ENCODE measurements around the gene PDCD6IP.

The PDCD6IP gene

DNA sequence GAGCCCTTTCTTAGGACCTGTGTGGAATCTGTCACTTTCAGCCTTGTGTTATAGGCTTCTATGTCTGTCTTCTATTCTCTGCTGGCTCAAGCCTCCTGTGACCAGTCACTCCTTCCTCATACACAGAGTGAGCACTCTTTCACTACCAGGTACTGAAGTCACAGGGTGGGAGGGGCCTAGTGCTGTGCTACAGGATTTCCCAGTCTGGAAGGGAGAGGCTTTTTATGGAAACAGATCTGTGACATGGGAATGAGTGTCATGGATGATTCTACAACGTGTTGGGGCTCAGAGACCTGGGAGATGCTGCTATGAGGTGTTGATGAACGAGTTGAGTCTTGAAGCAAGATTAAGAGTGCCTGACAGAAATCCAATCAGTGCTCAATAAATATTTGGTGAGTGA lies 100.5 kb downstream of the PDCD6IP start:
- no peak for DNase-seq

- DNase-seq, result no peak
Measured at GRCh38 chr3:33900440-33900808, 102.0 kb downstream of the PDCD6IP start.

DNA sequence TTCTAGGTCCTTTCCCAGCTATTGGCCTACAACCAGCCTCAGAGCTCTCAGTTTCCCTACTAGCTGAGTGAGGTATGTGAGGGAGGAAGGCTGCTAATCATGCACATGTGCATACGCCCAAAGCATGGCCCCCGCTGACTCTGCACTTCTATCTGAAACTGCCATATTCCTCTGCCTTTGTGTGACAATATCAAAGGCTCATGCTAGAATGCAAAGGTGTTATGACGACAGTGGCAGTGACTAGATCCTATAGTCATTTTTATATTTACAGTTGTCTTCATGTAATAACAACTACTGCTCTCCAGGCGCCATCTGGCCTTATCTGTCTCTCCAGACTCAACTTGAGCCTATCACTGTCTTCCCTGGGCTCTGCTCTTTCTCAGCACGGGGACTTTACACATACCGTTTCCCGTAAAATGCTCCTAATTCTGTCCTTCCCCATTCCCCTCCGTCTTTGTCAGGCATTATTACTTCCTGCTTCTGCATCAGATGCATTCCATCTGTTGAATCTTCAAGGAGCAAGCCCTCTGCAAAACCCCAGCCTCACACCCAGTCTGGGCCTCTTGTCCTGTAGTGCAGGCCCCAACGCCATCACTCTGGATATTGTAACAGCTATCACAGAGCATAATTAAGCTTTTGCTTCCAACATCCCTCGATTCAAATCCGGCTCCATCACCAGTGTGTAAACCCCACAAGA lies 102.5 kb downstream of the PDCD6IP start:
- DNase-seq, result no peak

DNA sequence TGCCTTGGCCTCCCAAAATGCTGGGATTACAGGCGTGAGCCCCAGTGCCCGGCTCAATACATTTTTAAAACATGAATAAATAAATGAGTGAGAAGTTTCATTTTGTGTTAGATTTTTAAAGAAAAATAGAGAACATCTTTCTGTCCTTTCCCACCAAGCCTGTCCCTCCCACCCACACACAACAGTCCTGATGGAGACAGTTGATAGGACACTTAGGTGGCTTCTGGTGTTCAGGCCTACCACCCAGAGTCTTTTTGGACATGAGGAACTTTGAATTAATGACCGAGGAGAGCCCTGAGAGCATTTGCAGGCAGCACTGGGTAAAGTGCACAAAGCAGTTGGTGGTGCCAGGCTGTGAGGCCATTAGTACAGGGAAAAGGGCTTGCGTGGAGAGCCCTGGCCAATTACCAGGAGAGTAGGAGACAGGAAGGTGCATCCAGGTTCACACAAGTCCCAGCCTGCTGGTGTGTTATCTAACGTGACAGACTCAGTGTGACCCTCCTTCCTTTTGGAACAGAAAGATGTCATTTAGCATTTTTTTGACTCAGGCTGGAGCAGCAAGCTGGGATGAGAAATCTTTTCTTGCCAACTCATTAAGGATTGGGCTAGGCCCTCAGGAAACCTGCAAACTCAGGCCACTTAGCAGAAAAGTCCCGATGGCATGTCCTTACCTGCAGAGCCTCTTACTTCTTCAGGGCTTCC lies 103.6 kb downstream of the PDCD6IP start:
- DNase-seq, result no peak

- no peak for DNase-seq
Measured at GRCh38 chr3:33904730-33905129, 106.3 kb downstream of the PDCD6IP start.

GRCh38 chr3:33908250-33908851 lies 109.9 kb downstream of the PDCD6IP start:
- no peak for DNase-seq

GRCh38 chr3:33909547-33909946 lies 111.1 kb downstream of the PDCD6IP start:
- no peak for DNase-seq

- no peak for DNase-seq
Measured at GRCh38 chr3:33910031-33910430, 111.6 kb downstream of the PDCD6IP start.

DNA sequence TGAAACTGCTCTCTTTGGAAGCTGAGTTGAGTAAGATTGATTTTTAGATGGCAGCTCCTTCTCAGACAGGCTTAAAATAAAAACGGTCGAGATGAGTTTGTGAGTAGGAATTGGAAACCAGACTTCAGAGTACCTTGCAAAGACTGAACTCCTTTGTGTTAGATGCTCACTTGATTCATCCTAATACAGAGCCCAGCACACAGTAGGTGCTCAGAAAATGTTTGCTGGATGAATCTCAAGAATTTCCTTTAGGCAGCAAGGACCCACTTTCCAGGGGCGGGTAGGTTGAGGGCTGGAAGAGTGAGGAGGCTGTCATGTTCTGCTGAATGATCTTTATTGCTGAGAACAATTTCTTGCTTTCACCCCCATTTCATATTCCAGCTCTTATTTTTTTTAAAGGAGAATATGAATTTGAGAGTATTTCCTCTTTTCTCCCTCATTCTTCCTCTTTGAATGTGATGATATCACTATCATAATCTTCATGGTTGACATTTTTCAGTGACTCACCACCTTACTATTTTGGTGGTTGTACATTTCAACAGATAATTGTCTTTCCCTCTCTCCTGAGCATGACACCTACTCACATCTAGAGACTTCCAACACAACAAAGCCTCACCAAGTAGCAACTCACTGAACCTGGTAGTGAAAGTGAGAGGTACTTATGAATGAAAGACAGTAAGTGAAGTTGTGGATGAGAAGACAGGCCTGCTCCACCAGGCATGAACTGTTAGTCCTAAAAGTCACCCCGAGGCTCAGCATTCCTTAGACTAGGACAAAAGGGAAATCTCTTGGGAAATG lies 113.3 kb downstream of the PDCD6IP start:
- no peak for DNase-seq

- no peak for DNase-seq
Measured at GRCh38 chr3:33914212-33914611, 115.8 kb downstream of the PDCD6IP start.

- DNase-seq, result no peak
Measured at GRCh38 chr3:33914731-33915379, 116.4 kb downstream of the PDCD6IP start.

DNA sequence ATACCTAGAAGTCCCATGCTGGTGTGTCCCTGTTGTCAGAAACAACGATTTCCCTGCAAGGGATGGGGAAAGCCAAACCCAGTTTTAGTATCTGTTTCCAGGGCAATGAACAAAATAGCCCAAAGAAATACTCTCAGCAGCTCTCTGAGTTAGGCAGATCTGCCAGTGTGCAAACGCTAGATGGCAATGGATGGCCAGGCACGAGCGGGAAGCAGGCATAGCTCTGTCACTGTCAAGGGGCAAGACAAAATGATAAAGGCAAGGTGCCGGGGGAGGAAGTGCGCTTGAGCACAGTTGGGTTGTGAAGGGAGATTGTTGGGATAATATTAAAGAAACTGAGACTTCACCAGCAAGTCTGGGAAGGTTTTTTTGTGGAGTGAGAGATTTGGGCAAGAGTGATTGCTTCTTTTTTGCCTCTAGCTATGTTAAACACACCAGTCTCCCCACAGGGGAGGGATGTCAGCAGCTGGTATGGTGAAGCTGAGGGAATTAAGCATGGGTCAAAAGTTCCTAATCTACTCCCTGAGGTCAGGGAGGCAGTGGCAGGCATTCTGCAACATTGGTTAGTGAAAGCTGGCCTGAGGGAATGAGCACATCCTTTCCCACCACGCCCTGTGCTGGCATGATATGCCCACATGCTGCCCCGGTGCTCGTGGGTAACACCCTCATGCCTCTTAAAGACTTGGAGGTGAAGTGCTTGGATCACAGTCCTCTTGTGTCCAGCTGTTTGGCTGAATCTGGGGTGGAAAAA lies 117.5 kb downstream of the PDCD6IP start:
- peak in 1 of 5 experiments; percentile 32 for DNase-seq

DNA sequence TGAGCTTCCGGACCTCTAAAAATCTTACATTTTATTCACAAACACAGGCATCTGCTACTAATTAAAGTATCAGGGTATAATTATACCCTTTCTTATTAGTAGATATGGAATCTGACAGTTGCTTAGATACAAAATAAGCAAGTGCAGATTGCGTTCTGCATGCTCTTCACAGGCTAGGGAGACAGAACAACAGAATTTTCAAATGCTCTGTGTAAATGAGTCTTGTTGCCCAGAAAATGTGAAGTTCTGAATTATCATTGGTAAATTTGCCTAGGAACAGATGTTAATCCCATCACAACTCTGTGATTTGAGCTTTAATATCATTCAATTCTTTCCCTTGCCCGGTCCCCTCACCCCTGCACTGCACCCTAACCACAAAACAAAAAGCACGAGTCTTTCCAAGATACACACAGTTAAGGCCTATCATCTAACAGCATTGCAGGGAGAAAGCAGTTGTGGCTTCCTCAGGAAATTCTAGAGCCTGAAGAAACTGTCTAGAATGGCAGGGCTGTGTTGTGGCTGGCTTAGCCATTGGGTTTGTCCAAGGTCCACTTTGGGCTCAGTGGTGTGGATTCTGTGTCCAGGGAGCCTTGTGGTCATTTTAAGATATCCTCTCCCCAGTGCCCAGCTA lies 119.8 kb downstream of the PDCD6IP start:
- no peak for DNase-seq

All from T-helper 2 cell (primary cell).